GM12874 (cell line): ENCODE results near the gene ATP10A.

ENCODE experiments used
- CTCF ChIP-seq: IDR thresholded peaks from 2 replicates; pipeline ENCODE4 v1.5.1; 2011; ENCODE audit warnings: low read depth, mild to moderate bottlenecking, control low read depth, low read length, moderate library complexity; ENCODE audit not compliant: insufficient read depth

ATP10A gene

GRCh38 chr15:25862071-25862471 is 1.1 kb downstream of the ATP10A start:
- no peak for TF ChIP-seq CTCF

GRCh38 chr15:25860885-25861866 is 2.0 kb downstream of the ATP10A start:
- TF ChIP-seq CTCF = no peak

DNA sequence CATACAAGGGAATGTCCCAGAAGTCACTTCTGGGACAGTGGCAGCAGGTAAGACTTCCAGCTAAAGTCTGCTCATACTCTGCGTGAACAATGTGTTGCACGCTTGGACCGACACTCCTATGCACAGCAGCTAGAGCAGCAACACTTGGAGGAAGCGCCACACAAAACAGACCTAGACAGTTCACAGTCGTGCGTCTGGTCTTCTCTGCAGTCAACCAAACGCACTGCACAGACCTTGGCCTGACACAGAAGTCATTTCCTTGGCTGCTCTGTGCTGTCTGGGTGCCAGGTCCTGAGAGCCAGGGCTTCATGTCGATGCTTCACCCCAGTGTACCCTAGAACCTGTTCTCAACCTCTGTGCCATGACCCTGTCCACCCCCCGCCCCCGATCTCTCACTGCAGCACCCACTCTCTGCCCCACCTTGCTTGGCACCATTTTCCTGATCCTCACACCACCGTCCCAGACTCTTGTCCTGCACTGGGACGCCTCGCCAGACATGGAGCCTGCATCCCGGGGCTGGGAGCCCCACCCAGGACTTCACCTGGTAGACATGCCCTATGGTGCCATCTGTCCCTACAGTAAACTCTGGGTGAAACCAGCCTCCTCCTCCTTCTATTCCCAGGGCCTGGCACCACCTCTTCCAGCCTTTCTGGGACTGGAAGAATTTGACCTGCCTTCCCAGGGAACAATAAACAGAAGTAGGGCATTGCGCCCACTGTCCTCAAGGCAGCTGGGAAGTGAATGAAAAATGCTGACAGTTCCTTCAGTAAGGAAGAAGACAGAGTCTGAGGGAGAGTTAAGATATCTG is 3.1 kb downstream of the ATP10A start:
- no peak for TF ChIP-seq CTCF

DNA sequence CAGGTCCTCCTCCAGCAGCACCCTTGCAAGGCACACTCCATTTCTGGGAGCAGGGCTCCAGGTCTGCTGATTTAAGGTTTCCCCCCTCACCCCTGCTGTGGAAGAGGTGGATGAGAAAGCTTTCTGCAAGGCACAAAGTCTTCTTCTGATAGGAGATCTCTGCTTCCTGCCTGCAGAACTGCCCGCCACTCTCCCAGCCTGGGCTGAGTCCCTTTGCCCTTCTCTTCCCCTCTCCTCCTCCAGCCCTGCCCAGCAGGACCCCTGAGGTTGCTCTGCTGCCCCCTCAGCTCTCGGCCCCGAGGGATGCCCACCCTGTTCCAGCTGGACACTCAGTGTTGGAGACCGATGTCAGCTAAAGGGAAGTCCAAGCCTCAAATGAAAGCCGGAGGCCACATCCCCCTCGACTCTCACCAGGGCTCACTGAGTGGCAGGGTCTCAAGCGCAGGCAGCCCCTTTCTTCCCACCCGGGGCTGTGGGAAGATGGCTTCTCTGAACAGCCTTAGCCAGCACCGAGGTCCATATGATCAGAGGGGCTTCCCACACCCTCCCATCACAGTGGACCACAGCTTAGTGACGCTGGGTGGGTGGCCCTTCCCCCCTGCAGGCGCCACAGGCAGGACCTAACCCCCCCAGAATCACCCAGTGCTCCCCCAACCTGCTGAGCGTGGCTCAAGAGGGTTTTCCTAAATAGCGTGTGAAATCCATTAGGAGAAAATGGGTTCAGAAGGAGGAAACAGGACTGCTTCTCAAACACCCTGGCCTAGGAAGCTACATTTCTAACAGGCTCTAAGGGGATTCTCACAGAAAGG is 4.0 kb downstream of the ATP10A start:
- no peak for TF ChIP-seq CTCF

DNA sequence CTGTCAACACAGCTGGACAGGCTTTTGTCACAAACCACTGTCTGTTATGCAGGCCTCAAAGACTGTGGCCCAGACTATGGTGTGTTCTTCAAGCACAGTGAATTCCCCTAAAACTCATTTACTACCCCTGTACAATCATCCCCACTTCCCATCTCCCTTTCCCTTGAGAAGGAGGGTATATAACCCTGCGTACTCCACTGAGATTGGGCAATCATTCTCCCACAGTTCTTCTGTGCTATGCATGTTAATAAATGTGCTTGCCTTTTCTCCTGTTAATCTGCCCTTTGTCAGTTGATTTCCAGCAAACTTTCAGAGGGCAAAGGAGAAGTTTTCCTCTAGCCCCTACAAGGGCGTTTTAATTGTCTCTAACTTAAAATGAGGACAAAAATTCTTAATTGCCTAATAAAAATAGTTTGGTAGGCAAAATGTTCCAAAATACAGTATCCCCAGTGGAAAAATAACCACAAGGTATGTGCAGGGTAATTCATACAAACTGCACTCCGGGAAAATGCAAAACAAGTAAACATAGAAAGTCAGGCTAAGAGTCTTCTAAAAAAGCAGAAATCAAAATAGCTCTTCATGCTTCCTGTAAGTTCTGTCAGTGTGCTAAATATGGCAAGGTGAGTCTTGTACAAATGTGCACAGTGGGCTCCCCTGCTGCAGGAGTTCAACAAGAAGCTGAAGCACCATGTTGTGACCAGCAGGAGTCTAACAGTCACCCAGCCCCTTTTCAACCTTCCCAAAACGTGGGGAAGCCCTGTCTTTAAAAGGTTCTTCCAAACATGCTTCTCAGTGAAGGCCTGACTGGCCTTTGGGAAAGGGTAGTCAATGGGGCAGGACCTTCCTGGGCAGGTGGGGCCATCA is 10.2 kb downstream of the ATP10A start:
- no peak for TF ChIP-seq CTCF

GRCh38 chr15:25852027-25852426 is 11.1 kb downstream of the ATP10A start:
- TF ChIP-seq CTCF = no peak
